H1 (cell line): Measurements from ENCODE around the gene TET2. TPM values are rescaled to one million over a fixed set of nuclear protein-coding genes. Genes with fewer than 3 reads are reported as not detected.

Experiments used
- CTCF ChIA-PET: fragments of 300-600 bp; sonication (Branson Sonifier 250); formaldehyde crosslinking; loops from one replicate; lab custom pipeline; 2021; ENCODE audit not compliant: partially characterized antibody; lab: Charles Lee
- POLR2A ChIA-PET: fragments of 300-600 bp; sonication (Branson Sonifier 250); formaldehyde crosslinking; loops from one replicate; lab custom pipeline; 2021; ENCODE audit warnings: inconsistent platforms; ENCODE audit not compliant: partially characterized antibody; lab: Charles Lee
- DNase-seq, 2 experiments: peaks; one replicate each; pipeline versions ENCODE4 v3.0.0 to v3.0.0-alpha.2; 2010 to 2022; ENCODE audit warnings: low spot score in 2 of 2, low read depth in 1 of 2, mixed read lengths in 1 of 2
- FAIRE-seq: peaks from 2 replicates; lab custom pipeline; 2011; peaks lifted over from hg19 to GRCh38; lab: Jason Lieb, UNC
- H2AFZ ChIP-seq: 2 replicates; pipeline ENCODE4 v1.8.1; 2012; ENCODE audit warnings: low read length, inconsistent platforms
- H2AK5ac ChIP-seq: 2 replicates; pipeline ENCODE4 v1.6.1; 2013; ENCODE audit warnings: low read depth, low read length
- H2BK120ac ChIP-seq: replicated peaks from 2 replicates; pipeline ENCODE3; 2013; ENCODE audit warnings: low read depth, low read length, inconsistent platforms
- H2BK12ac ChIP-seq: 2 replicates; pipeline ENCODE4 v1.6.1; 2013; ENCODE audit warnings: low read depth, low read length
- H2BK15ac ChIP-seq: 2 replicates; pipeline ENCODE4 v1.6.1; 2013; ENCODE audit warnings: low read length
- H2BK20ac ChIP-seq: 2 replicates; pipeline ENCODE4 v1.6.1; 2013; ENCODE audit warnings: low read length
- H2BK5ac ChIP-seq: 2 replicates; pipeline ENCODE4 v1.6.1; 2013; ENCODE audit warnings: low read depth, low read length
- H3K14ac ChIP-seq: 2 replicates; pipeline ENCODE4 v1.6.1; 2013; ENCODE audit warnings: inconsistent platforms; ENCODE audit not compliant: insufficient read length
- H3K18ac ChIP-seq: 2 replicates; pipeline ENCODE4 v1.6.1; 2013; ENCODE audit warnings: low read length; ENCODE audit errors: extremely low read depth
- H3K23ac ChIP-seq: 2 replicates; pipeline ENCODE4 v1.6.1; 2013; ENCODE audit warnings: inconsistent platforms; ENCODE audit not compliant: insufficient read length
- H3K23me2 ChIP-seq: 2 replicates; pipeline ENCODE4 v1.6.1; 2013; ENCODE audit warnings: low read depth, low read length
- H3K27ac ChIP-seq: 2 replicates; pipeline ENCODE4 v1.6.1; 2011; ENCODE audit warnings: low read depth, low read length, inconsistent platforms
- H3K27me3 ChIP-seq, 4 experiments: replicated peaks in 1 of 4; 1 replicate in 1 of 4; 2 replicates in 3 of 4; pipeline versions ENCODE4 v1.6.1 to v1.8.1; 2011 to 2013; ENCODE audit warnings: low read length in 3 of 4, mild to moderate bottlenecking in 3 of 4, inconsistent platforms in 2 of 4, mixed read lengths in 2 of 4, moderate library complexity in 1 of 4; ENCODE audit not compliant: control insufficient read depth in 3 of 4, insufficient read depth in 3 of 4; ENCODE audit errors: extremely low read depth in 1 of 4
- H3K36me3 ChIP-seq, 4 experiments: 2 replicates each; pipeline versions ENCODE4 v1.6.1 to v1.8.1; 2011 to 2013; ENCODE audit warnings: mild to moderate bottlenecking in 4 of 4, low read length in 3 of 4, moderate library complexity in 2 of 4, control low read depth in 1 of 4, inconsistent platforms in 1 of 4; ENCODE audit not compliant: insufficient read depth in 4 of 4, control insufficient read depth in 2 of 4
- H3K4ac ChIP-seq: replicated peaks from 2 replicates; pipeline ENCODE3; 2013; ENCODE audit warnings: low read length, low read depth, mixed read lengths, inconsistent platforms; ENCODE audit not compliant: insufficient read length
- H3K4me1 ChIP-seq, 4 experiments: replicated peaks in 1 of 4; 1 replicate in 1 of 4; 2 replicates in 3 of 4; pipeline versions ENCODE4 v1.6.1 to v1.8.1; 2011 to 2013; ENCODE audit warnings: low read length in 3 of 4, inconsistent platforms in 2 of 4, mixed read lengths in 1 of 4; ENCODE audit not compliant: insufficient read depth in 4 of 4, control insufficient read depth in 3 of 4
- H3K4me2 ChIP-seq, 2 experiments: 2 replicates each; pipeline versions ENCODE4 v1.6.1 to v1.8.1; 2011 to 2013; ENCODE audit warnings: low read depth in 2 of 2, low read length in 2 of 2, control low read depth in 1 of 2, inconsistent platforms in 1 of 2, mild to moderate bottlenecking in 1 of 2; ENCODE audit not compliant: insufficient read depth in 1 of 2
- H3K4me3 ChIP-seq, 4 experiments: fragments of 200-600, 300-600 bp in 1 of 4; sonication (generic), shearing (Covaris generic), sonication (Bioruptor Twin) in 1 of 4; 2 replicates each; pipeline versions ENCODE4 v1.5.1 to v1.8.1; 2011 to 2016; ENCODE audit warnings: low read length in 4 of 4, low read depth in 3 of 4, control low read depth in 2 of 4, inconsistent platforms in 2 of 4, mild to moderate bottlenecking in 2 of 4, mixed read lengths in 1 of 4, moderate library complexity in 1 of 4; ENCODE audit not compliant: insufficient read depth in 2 of 4; ENCODE audit errors: extremely low read depth in 1 of 4
- H3K56ac ChIP-seq: replicated peaks from 2 replicates; pipeline ENCODE3; 2013; ENCODE audit warnings: low read depth, mild to moderate bottlenecking, mixed read lengths, low read length, inconsistent platforms; ENCODE audit not compliant: insufficient read length
- H3K79me1 ChIP-seq: 2 replicates; pipeline ENCODE4 v1.6.1; 2013; ENCODE audit warnings: low read depth, low read length, control low read depth
- H3K79me2 ChIP-seq, 2 experiments: 2 replicates each; pipeline versions ENCODE4 v1.6.1 to v1.8.1; 2012 to 2013; ENCODE audit warnings: low read length in 2 of 2, mild to moderate bottlenecking in 2 of 2, inconsistent platforms in 1 of 2; ENCODE audit not compliant: insufficient read depth in 2 of 2, control insufficient read depth in 1 of 2
- H3K9ac ChIP-seq, 4 experiments: replicated peaks in 1 of 4; 1 replicate in 1 of 4; 2 replicates in 3 of 4; pipeline versions ENCODE4 v1.6.1 to v1.8.1; 2011 to 2013; ENCODE audit warnings: low read depth in 3 of 4, low read length in 3 of 4, control low read depth in 2 of 4, mild to moderate bottlenecking in 2 of 4, moderate library complexity in 2 of 4, inconsistent platforms in 1 of 4; ENCODE audit errors: extremely low read depth in 1 of 4
- H3K9me3 ChIP-seq, 2 experiments: 2 replicates each; pipeline versions ENCODE4 v1.6.1 to v1.8.1; 2012 to 2013; ENCODE audit warnings: mild to moderate bottlenecking in 2 of 2, moderate library complexity in 2 of 2, control low read depth in 1 of 2, inconsistent platforms in 1 of 2, low read depth in 1 of 2, low read length in 1 of 2, mixed read lengths in 1 of 2; ENCODE audit not compliant: insufficient read depth in 2 of 2
- H4K20me1 ChIP-seq, 2 experiments: replicated peaks in 1 of 2; 2 replicates each; pipeline versions ENCODE3 to v1.8.1; 2011 to 2013; ENCODE audit warnings: inconsistent platforms in 2 of 2, low read length in 2 of 2, mild to moderate bottlenecking in 1 of 2; ENCODE audit not compliant: insufficient read depth in 2 of 2, control insufficient read depth in 1 of 2
- H4K5ac ChIP-seq: 2 replicates; pipeline ENCODE4 v1.6.1; 2013; ENCODE audit warnings: low read length, low read depth, mixed read lengths, inconsistent platforms; ENCODE audit not compliant: insufficient read length
- H4K8ac ChIP-seq: 2 replicates; pipeline ENCODE4 v1.8.0; 2013; ENCODE audit warnings: mild to moderate bottlenecking, moderate library complexity, low read length, inconsistent platforms; ENCODE audit not compliant: insufficient read depth; ENCODE audit errors: extremely low read depth
- H4K91ac ChIP-seq: replicated peaks from 2 replicates; pipeline ENCODE3; 2013; ENCODE audit warnings: low read length, mixed read lengths, inconsistent platforms; ENCODE audit not compliant: insufficient read length
- BCL11A ChIP-seq, 2 experiments: IDR thresholded peaks; one replicate each; pipeline ENCODE4 v1.6.1; 2011; ENCODE audit warnings: low read depth in 2 of 2, low read length in 2 of 2, mild to moderate bottlenecking in 2 of 2
- CBX5 ChIP-seq: fragments of 300-800, 300-1000 bp; sonication (generic); IDR thresholded peaks from 2 replicates; pipeline ENCODE4 v1.7.1; 2016; ENCODE audit warnings: antibody characterized with exemption, low read length, low read depth
- CHD1 ChIP-seq: IDR thresholded peaks from 2 replicates; pipeline ENCODE4 v1.6.1; 2012; ENCODE audit warnings: low read depth, low read length, improper control_type of control experiment
- CREB1 ChIP-seq: IDR thresholded peaks from 2 replicates; pipeline ENCODE4 v1.6.1; 2012; ENCODE audit warnings: inconsistent platforms
- HDAC6 ChIP-seq: IDR thresholded peaks from one replicate; pipeline ENCODE4 v1.7.1; 2012; ENCODE audit warnings: low read depth, mild to moderate bottlenecking, inconsistent platforms, low read length, moderate library complexity
- KDM1A ChIP-seq: fragments of 200-600, 300-600 bp; sonication (generic); IDR thresholded peaks from 2 replicates; pipeline ENCODE4 v1.7.1; 2016; ENCODE audit warnings: mild to moderate bottlenecking, low read length, borderline replicate concordance
- MAFK ChIP-seq: IDR thresholded peaks from 2 replicates; pipeline ENCODE4 v1.6.1; 2012; ENCODE audit warnings: low read depth, mild to moderate bottlenecking, improper control_type of control experiment, low read length
- NANOG ChIP-seq: IDR thresholded peaks from 2 replicates; pipeline ENCODE4 v1.6.1; 2011; ENCODE audit warnings: low read length, low read depth, mild to moderate bottlenecking, inconsistent platforms; ENCODE audit not compliant: insufficient read depth, poor library complexity, severe bottlenecking
- POLR2A ChIP-seq, 2 experiments: IDR thresholded peaks; 1 replicate in 1 of 2; 2 replicates in 1 of 2; pipeline ENCODE4 v1.6.1; 2011; ENCODE audit warnings: low read depth in 2 of 2, low read length in 2 of 2, mild to moderate bottlenecking in 2 of 2; ENCODE audit errors: control extremely low read depth in 1 of 2
- POLR2AphosphoS5 ChIP-seq: IDR thresholded peaks from 2 replicates; pipeline ENCODE4 v1.6.1; 2011; ENCODE audit warnings: low read depth, low read length
- RBBP5 ChIP-seq: IDR thresholded peaks from 2 replicates; pipeline ENCODE4 v1.7.1; 2012; ENCODE audit warnings: low read depth, mild to moderate bottlenecking, inconsistent platforms, low read length, moderate library complexity, borderline replicate concordance
- SIN3A ChIP-seq, 2 experiments: IDR thresholded peaks in 1 of 2; conservative IDR thresholded peaks in 1 of 2; 2 replicates each; pipeline ENCODE4 v1.6.1; 2011 to 2012; ENCODE audit warnings: low read length in 2 of 2, improper control_type of control experiment in 1 of 2, low read depth in 1 of 2, mild to moderate bottlenecking in 1 of 2
- SP1 ChIP-seq: IDR thresholded peaks from 2 replicates; pipeline ENCODE4 v1.6.1; 2011; ENCODE audit warnings: low read depth, low read length
- SP4 ChIP-seq: IDR thresholded peaks from 2 replicates; pipeline ENCODE4 v1.6.1; 2012; ENCODE audit warnings: low read length, inconsistent platforms
- TAF7 ChIP-seq: optimal IDR thresholded peaks from 2 replicates; pipeline ENCODE3; 2011; ENCODE audit warnings: low read depth, mild to moderate bottlenecking, inconsistent platforms, low read length, moderate library complexity, borderline replicate concordance
- TCF12 ChIP-seq: IDR thresholded peaks from 2 replicates; pipeline ENCODE4 v1.6.1; 2011; ENCODE audit warnings: low read depth, mild to moderate bottlenecking, low read length
- polyA plus RNA-seq, 7 experiments: library from polyadenylated mRNA; depleted of rRNA in 3 of 7; stranded (reverse) in 5 of 7; unstranded in 2 of 7; fragments of >200 nt in 5 of 7; fragments of 200-250 nt in 2 of 7; gene quantifications; 1 replicate in 5 of 7; 2 replicates in 1 of 7; 4 replicates in 1 of 7; pipeline versions ENCODE4 v1.2.1 to v1.2.3, GENCODE V29; 2011 to 2013; ENCODE audit warnings: missing spikeins in 2 of 7, mixed read lengths in 2 of 7
- total RNA-seq: library from RNA; stranded (reverse); fragmentation: NEBNext Ultra II Directional; extraction: Animal tissue kit (Norgen Biotek cat#: 25700); gene quantifications from 2 replicates; pipeline ENCODE4 v1.2.1, GENCODE V29; 2021

The TET2 gene
- total and polyA plus RNA-seq, 2 of the 8 experiments (the other 6 are each of a cell fraction or from before 2014, with no cell fraction given) = 1.0 to 2.6 TPM

- no peak overlapping the region for H4K8ac ChIP-seq
- H3K36me3 ChIP-seq = no peaks in the 10 kb centered on the region
- H3K23me2 ChIP-seq = no peaks in the 10 kb centered on the region
- ChIA-PET CTCF (no interaction called here), POLR2A (no interaction called here)
- no peak overlapping the region for H2BK20ac ChIP-seq
- no peak overlapping the region for H4K91ac ChIP-seq
- H4K20me1 ChIP-seq = no peaks in the 10 kb centered on the region
- H3K4ac ChIP-seq = no peak overlapping the region
- H3K27ac ChIP-seq = no peak overlapping the region
- no peaks in the 10 kb centered on the region for H3K79me1 ChIP-seq
- H3K18ac ChIP-seq = no peak overlapping the region
- no peaks in the 10 kb centered on the region for H3K9me3 ChIP-seq
- H3K14ac ChIP-seq = no peak overlapping the region
- no peak overlapping the region for H3K4me2 ChIP-seq
- no peak overlapping the region for H3K23ac ChIP-seq
- H2AK5ac ChIP-seq = no peak overlapping the region
- no peak overlapping the region for H2AFZ ChIP-seq
- H2BK5ac ChIP-seq = no peak overlapping the region
- H3K4me3 ChIP-seq = no peak overlapping the region
- no peaks in the 10 kb centered on the region for H3K27me3 ChIP-seq
- H2BK15ac ChIP-seq = no peak overlapping the region
- no peak overlapping the region for H3K56ac ChIP-seq
- H3K79me2 ChIP-seq = no peaks in the 10 kb centered on the region
- no peak overlapping the region for H4K5ac ChIP-seq
- DNase-seq (no peak), FAIRE-seq (no peak)
- no peak overlapping the region for H2BK12ac ChIP-seq
- no peak overlapping the region for H3K9ac ChIP-seq
- no peak overlapping the region for H2BK120ac ChIP-seq
- H3K4me1 ChIP-seq = 0 out of 7 replicates have a peak, but pooled peaks cover 0 to 2% (median 0%) of the 10 kb centered on the region in 4 experiments
- TF ChIP-seq NANOG = no peak
- no peak for TF ChIP-seq SP4
- TF ChIP-seq MAFK = no peak
- TF ChIP-seq KDM1A = no peak
- TF ChIP-seq SIN3A (conservative IDR thresholded peaks at IDR 0.05 in 1 of 2, IDR thresholded peaks at IDR 0.05 in 1 of 2; ENCODE audit: low read depth in 1 of 2, low read length in 2 of 2) = no peak
- no peak for TF ChIP-seq POLR2AphosphoS5
- no peak for TF ChIP-seq RBBP5
- no peak for TF ChIP-seq CREB1
- no peak for TF ChIP-seq CBX5
- no peak for TF ChIP-seq BCL11A (IDR thresholded peaks at IDR 0.05; ENCODE audit: low read depth in 2 of 2, low read length in 2 of 2)
- no peak for TF ChIP-seq CHD1
- TF ChIP-seq HDAC6 = no peak
- no peak for TF ChIP-seq POLR2A (IDR thresholded peaks at IDR 0.05; ENCODE audit: control extremely low read depth in 1 of 2, low read depth in 2 of 2, low read length in 2 of 2)
- no peak for TF ChIP-seq TCF12
- no peak for TF ChIP-seq TAF7
- no peak for TF ChIP-seq SP1
Observed at GRCh38 chr4:105192474-105192873, 45.8 kb downstream of the TET2 start.
